GM12892 (cell line): ENCODE data around the gene SCML1.

ENCODE experiments used
- POLR2AphosphoS5 ChIP-seq: IDR thresholded peaks from 2 replicates; pipeline ENCODE4 v1.6.1; 2011; ENCODE audit warnings: low read depth, low read length, control low read depth
- TAF1 ChIP-seq: IDR thresholded peaks from 2 replicates; pipeline ENCODE4 v1.6.1; 2011; ENCODE audit warnings: low read depth, mild to moderate bottlenecking, control low read depth, low read length, borderline replicate concordance

GRCh38 chrX:17769701-17770269, 32.5 kb downstream of the SCML1 start:
- TF ChIP-seq POLR2AphosphoS5 (no peak), TAF1 (no peak)
